Measurements from ENCODE around the gene ANKZF1. TPM values are rescaled to one million over a fixed set of nuclear protein-coding genes. Genes with fewer than 3 reads are reported as not detected.
A peak's percentile ranks its signal among the peaks of the same experiment; 100 is the strongest.

The ANKZF1 gene
- total and polyA plus RNA-seq, 8 donors = 17.7 to 85.0 (median 31.3) TPM

GRCh38 chr2:219284501-219285372 is 55.1 kb downstream of the ANKZF1 start:
- Histone ChIP-seq H3K4me3 (no peak overlapping the region), H3K27me3 (no peaks in the 10 kb centered on the region), H3K27ac (no peak overlapping the region), H3K4me1 (peaks cover 0 to 8% (median 0%) of the 10 kb centered on the region in 3 donors), H3K9me3 (no peaks in the 10 kb centered on the region), H3K36me3 (peaks cover 0 to 34% (median 0%) of the 10 kb centered on the region in 3 donors)
- ATAC-seq (no peak), DNase-seq (no peak), FAIRE-seq (no peak)
- intact Hi-C loops (cut with DNase I) = no loop called here
- TF ChIP-seq CTCF (IDR thresholded peaks at IDR 0.05) = no peak
- 90 to 93% methylated on average over 16 of the region's 16 CpGs for WGBS, 2 donors

- FAIRE-seq = no peak
- no peaks in the 10 kb centered on the region for H3K27me3 ChIP-seq
- no peaks in the 10 kb centered on the region for H3K9me3 ChIP-seq
- TF ChIP-seq CTCF (IDR thresholded peaks at IDR 0.05) = no peak
- ATAC-seq = no peak
- H3K4me1 ChIP-seq = peaks cover 0 to 4% (median 0%) of the 10 kb centered on the region in 3 donors
- intact Hi-C loops (cut with DNase I) = no loop called here
- no peak for DNase-seq
- peaks cover 0 to 34% (median 0%) of the 10 kb centered on the region in 3 donors for H3K36me3 ChIP-seq
- H3K27ac ChIP-seq = no peak overlapping the region
- WGBS, 2 donors = 92 to 93% methylated on average over 12 of the region's 12 CpGs
- no peak overlapping the region for H3K4me3 ChIP-seq
These were observed 55.7 kb downstream of the ANKZF1 start for GRCh38 chr2:219285373-219285735.

GRCh38 chr2:219285894-219286425 is 56.4 kb downstream of the ANKZF1 start:
- peaks cover 0 to 34% (median 0%) of the 10 kb centered on the region in 3 donors for H3K36me3 ChIP-seq
- intact Hi-C loops (cut with DNase I) = no loop called here
- ATAC-seq (peak in 3 of 4 donors; percentile 35 to 50 (median 40)), DNase-seq (no peak), FAIRE-seq (no peak)
- no peaks in the 10 kb centered on the region for H3K27me3 ChIP-seq
- H3K9me3 ChIP-seq = no peaks in the 10 kb centered on the region
- 82 to 89% methylated on average over 17 of the region's 17 CpGs for WGBS, 2 donors
- H3K4me3 ChIP-seq = no peak overlapping the region
- no peak for TF ChIP-seq CTCF (IDR thresholded peaks at IDR 0.05)
- no peak overlapping the region for H3K27ac ChIP-seq
- H3K4me1 ChIP-seq = no peaks in the 10 kb centered on the region

Other genes starting within 250 kb of the ANKZF1 start
- 1 to 10 TPM in 2 of 6 donors, under 1 TPM in 4; 0.35 to 3.1 (median 0.72) TPM for gene FEV, start 244.6 kb upstream of the ANKZF1 start, total RNA-seq
- 10 to 100 TPM in 1 of 2 donors, 1 to 10 TPM in 1; 3.9 to 32.6 TPM for gene FEV, start 244.6 kb upstream of the ANKZF1 start, polyA plus RNA-seq
- gene CRYBA2, start 236.4 kb upstream of the ANKZF1 start, total RNA-seq = 10 to 100 TPM in 2 of 6 donors, 1 to 10 TPM in 4; 3.7 to 29.6 (median 7.4) TPM
- 100 to 1,000 TPM in 1 of 2 donors, 10 to 100 TPM in 1; 66.3 to 314 TPM for gene CRYBA2, start 236.4 kb upstream of the ANKZF1 start, polyA plus RNA-seq
- under 1 TPM; 0.06 to 0.22 (median 0.12) TPM for gene CFAP65, start 188.3 kb upstream of the ANKZF1 start, total RNA-seq
- gene CFAP65, start 188.3 kb upstream of the ANKZF1 start, polyA plus RNA-seq = under 1 TPM; 0.19 to 0.38 TPM
- under 1 TPM in 2 of 6 donors, not detected in 4; 0.09 to 0.19 TPM for gene IHH, start 168.9 kb upstream of the ANKZF1 start, total RNA-seq
- under 1 TPM in 1 of 2 donors, not detected in 1; 0.09 TPM for gene IHH, start 168.9 kb upstream of the ANKZF1 start, polyA plus RNA-seq
- 1 to 10 TPM; 3.9 to 8.7 (median 7.4) TPM for gene NHEJ1, start 69.0 kb upstream of the ANKZF1 start, total RNA-seq
- 1 to 10 TPM; 4.1 to 4.2 TPM for gene NHEJ1, start 69.0 kb upstream of the ANKZF1 start, polyA plus RNA-seq
- gene SLC23A3, start 59.8 kb upstream of the ANKZF1 start, total RNA-seq = 1 to 10 TPM in 1 of 6 donors, under 1 TPM in 5; 0.16 to 2.4 (median 0.68) TPM
- 1 to 10 TPM; 1.8 to 3.0 TPM for gene SLC23A3, start 59.8 kb upstream of the ANKZF1 start, polyA plus RNA-seq
- 10 to 100 TPM; 20.1 to 32.9 (median 26.1) TPM for gene CNPPD1, start 52.9 kb upstream of the ANKZF1 start, total RNA-seq
- 10 to 100 TPM; 23.6 to 28.0 TPM for gene CNPPD1, start 52.9 kb upstream of the ANKZF1 start, polyA plus RNA-seq
- 10 to 100 TPM; 38.7 to 59.4 (median 46.2) TPM for gene RETREG2, start 51.5 kb upstream of the ANKZF1 start, total RNA-seq
- 10 to 100 TPM; 31.6 to 59.0 TPM for gene RETREG2, start 51.5 kb upstream of the ANKZF1 start, polyA plus RNA-seq
- 10 to 100 TPM; 18.9 to 28.2 (median 23.6) TPM for gene ZFAND2B, start 23.0 kb upstream of the ANKZF1 start, total RNA-seq
- gene ZFAND2B, start 23.0 kb upstream of the ANKZF1 start, polyA plus RNA-seq = 10 to 100 TPM; 39.0 to 66.9 TPM
- gene ABCB6, start 10.8 kb upstream of the ANKZF1 start, total RNA-seq = 1 to 10 TPM; 3.8 to 8.9 (median 6.3) TPM
- 10 to 100 TPM; 26.4 to 36.7 TPM for gene ABCB6, start 10.8 kb upstream of the ANKZF1 start, polyA plus RNA-seq
- 10 to 100 TPM; 17.7 to 25.5 (median 20.5) TPM for gene ATG9A, start 170 bp upstream of the ANKZF1 start, total RNA-seq
- 10 to 100 TPM; 12.1 to 19.2 TPM for gene ATG9A, start 170 bp upstream of the ANKZF1 start, polyA plus RNA-seq
- 1 to 10 TPM; 1.8 to 4.1 (median 2.3) TPM for gene GLB1L, start 15.6 kb downstream of the ANKZF1 start, total RNA-seq
- 1 to 10 TPM; 4.3 to 6.9 TPM for gene GLB1L, start 15.6 kb downstream of the ANKZF1 start, polyA plus RNA-seq
- 10 to 100 TPM; 14.7 to 18.5 (median 16.8) TPM for gene STK16, start 15.7 kb downstream of the ANKZF1 start, total RNA-seq
- gene STK16, start 15.7 kb downstream of the ANKZF1 start, polyA plus RNA-seq = 10 to 100 TPM; 17.1 to 28.4 TPM
- not detected for gene TUBA4B, start 23.4 kb downstream of the ANKZF1 start, total RNA-seq
- not detected for gene TUBA4B, start 23.4 kb downstream of the ANKZF1 start, polyA plus RNA-seq
- 10 to 100 TPM; 12.2 to 19.5 (median 13.3) TPM for gene TUBA4A, start 24.1 kb downstream of the ANKZF1 start, total RNA-seq
- gene TUBA4A, start 24.1 kb downstream of the ANKZF1 start, polyA plus RNA-seq = 10 to 100 TPM; 15.6 to 51.5 TPM
- gene DNAJB2, start 49.6 kb downstream of the ANKZF1 start, total RNA-seq = 10 to 100 TPM; 44.5 to 66.7 (median 60.8) TPM
- gene DNAJB2, start 49.6 kb downstream of the ANKZF1 start, polyA plus RNA-seq = 10 to 100 TPM; 82.3 to 96.3 TPM
- 10 to 100 TPM in 4 of 6 donors, 1 to 10 TPM in 2; 6.3 to 81.7 (median 23.7) TPM for gene PTPRN, start 79.6 kb downstream of the ANKZF1 start, total RNA-seq
- 100 to 1,000 TPM in 1 of 2 donors, 10 to 100 TPM in 1; 58.3 to 220 TPM for gene PTPRN, start 79.6 kb downstream of the ANKZF1 start, polyA plus RNA-seq
- not detected for gene RESP18, start 102.9 kb downstream of the ANKZF1 start, total RNA-seq
- under 1 TPM in 1 of 2 donors, not detected in 1; 0.16 TPM for gene RESP18, start 102.9 kb downstream of the ANKZF1 start, polyA plus RNA-seq
- 10 to 100 TPM; 21.0 to 32.8 (median 25.1) TPM for gene DNPEP, start 158.1 kb downstream of the ANKZF1 start, total RNA-seq
- gene DNPEP, start 158.1 kb downstream of the ANKZF1 start, polyA plus RNA-seq = 10 to 100 TPM; 54.6 to 89.4 TPM
- gene DES, start 188.6 kb downstream of the ANKZF1 start, total RNA-seq = 1 to 10 TPM in 5 of 6 donors, under 1 TPM in 1; 0.75 to 6.1 (median 1.9) TPM
- 100 to 1,000 TPM in 1 of 2 donors, 10 to 100 TPM in 1; 12.6 to 101 TPM for gene DES, start 188.6 kb downstream of the ANKZF1 start, polyA plus RNA-seq
- gene SPEG, start 205.0 kb downstream of the ANKZF1 start, total RNA-seq = 1 to 10 TPM; 2.6 to 4.9 (median 3.6) TPM
- 10 to 100 TPM; 21.9 to 33.3 TPM for gene SPEG, start 205.0 kb downstream of the ANKZF1 start, polyA plus RNA-seq